ENCODE data around the gene TPD52L2. TPM values are rescaled to one million over a fixed set of nuclear protein-coding genes. Genes with fewer than 3 reads are reported as not detected.
A peak's percentile ranks its signal among the peaks of the same experiment; 100 is the strongest.
"Not testable (repeated sequence)": the region's sequence is repeated elsewhere in the genome, so short reads cannot be mapped to it uniquely, and the experiment has no call there.

The TPD52L2 gene
- total RNA-seq, 1 experiment from 2014 or later, result 76.4 TPM

DNA sequence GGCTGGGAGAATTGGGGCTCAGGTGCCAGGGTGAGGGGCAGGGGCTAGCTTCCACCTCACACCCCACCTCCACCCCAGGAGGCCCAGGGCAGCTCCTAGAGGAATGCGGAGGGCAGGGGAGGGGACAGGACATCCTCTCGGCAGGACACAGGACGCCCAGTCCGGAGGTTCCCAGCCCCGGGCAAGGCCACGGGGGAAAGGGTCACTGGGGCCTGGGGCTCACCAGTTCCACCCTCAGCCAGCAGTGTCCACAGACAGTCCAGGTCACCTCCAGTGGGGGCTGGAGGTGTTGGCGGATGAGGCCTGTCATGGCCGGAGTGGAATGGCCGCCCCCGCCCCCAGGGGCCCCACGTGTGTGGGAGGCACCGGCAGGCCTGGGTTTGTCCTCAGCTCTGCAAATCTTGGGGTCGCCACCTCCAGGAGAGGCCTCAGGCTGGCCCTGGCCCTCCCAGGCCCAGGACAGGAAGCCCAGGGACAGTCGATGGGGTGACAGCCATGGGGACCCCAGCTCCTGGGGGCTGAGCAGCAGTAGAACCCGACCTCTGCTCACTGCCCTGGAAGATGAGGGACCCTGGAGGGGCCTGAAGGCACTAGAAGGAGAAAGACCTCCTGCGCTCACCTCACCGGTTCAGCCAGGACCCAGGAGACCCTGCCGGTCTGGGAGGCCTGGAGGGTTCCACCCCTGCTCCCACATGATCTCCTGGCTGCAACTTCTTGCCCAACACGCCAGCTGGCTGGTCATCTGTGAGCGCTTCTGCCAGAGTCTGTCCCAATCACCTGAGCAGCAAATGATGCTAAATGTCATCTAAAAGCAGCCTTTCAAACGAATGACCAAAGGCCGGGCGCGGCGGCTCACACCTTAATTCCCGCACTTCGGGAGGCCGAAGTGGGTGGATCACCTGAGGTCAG lies 16.8 kb upstream of the TPD52L2 start:
- DNase-seq (ENCODE audit: low read depth, low spot score), result no peak
- in situ Hi-C loops (cut with HindIII; ENCODE audit: low pct_unique_long_range_greater_than_20kb, low sequenced_read_pairs), result no loop called here

DNA sequence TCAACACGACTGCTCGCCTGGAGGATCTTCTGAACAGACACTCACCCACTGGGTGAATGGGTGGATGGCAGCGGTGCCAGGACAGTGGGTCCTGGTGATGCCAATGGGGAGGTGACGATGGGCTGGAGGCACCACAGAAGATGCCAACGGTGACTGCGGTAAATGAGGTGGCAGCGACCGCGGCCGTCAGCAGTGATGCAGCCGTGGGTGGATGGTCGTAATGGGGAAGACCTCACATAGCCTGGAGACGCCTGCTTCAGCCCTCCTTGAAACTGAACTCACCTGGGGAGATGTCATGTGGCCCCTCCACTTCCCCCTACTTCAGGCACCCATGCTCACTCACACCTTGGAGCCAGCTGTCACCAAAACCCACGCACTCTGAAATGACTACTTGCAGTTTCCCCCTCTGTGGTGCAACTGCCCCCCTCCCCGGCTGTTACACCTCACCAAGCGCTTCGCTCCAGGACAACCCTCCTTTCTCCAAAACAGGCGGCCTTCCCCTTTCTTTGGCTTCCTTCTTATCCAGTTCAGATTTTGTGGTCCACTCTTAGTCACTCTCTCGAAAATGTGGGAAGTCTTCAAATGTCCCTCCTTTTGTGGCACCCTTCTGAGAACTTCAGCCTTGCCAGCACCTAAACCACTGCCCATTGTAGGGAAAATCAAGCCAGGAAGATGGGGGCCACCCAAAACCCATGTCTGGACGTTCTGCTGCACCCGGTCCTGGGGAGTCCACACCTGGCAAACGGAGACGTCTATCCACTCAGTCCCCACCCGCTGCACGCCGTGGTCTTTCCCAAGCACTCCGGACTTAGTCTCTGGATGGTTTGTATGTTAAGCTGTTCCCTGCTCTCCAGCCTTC lies 14.2 kb upstream of the TPD52L2 start:
- no peak for DNase-seq (ENCODE audit: low read depth, low spot score)
- in situ Hi-C loops (cut with HindIII; ENCODE audit: low pct_unique_long_range_greater_than_20kb, low sequenced_read_pairs), result no loop called here

DNA sequence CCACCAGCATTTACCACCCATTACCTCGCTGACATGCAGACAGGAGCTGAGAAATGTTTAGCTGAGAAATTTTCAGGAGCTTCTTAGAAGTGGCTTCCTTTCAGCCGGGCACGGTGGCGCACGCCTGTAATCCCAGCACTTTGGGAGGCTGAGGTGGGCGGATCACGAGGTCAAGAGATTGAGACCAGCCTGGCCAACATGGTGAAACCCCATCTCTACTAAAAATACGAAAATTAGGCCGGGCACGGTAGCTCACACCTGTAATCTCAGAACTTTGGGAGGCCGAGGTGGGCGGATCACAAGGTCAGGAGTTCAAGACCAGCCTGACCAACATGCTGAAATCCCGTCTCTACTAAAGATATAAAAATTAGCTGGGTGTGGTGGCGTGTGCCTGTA lies 13.5 kb upstream of the TPD52L2 start:
- in situ Hi-C loops (cut with HindIII; ENCODE audit: low pct_unique_long_range_greater_than_20kb, low sequenced_read_pairs); DNase-seq (ENCODE audit: low read depth, low spot score): not testable (repeated sequence)

DNA sequence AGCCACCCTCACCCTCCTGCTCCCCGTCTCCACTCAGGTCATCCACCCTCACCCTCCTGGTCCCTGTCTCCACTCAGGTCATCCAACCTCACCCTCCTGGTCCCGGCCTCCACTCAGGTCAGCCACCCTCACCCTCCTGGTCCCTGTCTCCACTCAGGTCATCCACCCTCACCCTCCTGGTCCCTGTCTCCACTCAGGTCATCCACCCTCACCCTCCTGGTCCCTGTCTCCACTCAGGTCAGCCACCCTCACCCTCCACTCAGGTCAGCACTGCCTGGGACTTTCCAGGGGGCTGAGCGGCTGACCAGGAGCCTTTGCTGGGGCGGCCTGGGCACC lies 11.4 kb upstream of the TPD52L2 start:
- DNase-seq (ENCODE audit: low read depth, low spot score); in situ Hi-C loops (cut with HindIII; ENCODE audit: low pct_unique_long_range_greater_than_20kb, low sequenced_read_pairs): not testable (repeated sequence)

DNA sequence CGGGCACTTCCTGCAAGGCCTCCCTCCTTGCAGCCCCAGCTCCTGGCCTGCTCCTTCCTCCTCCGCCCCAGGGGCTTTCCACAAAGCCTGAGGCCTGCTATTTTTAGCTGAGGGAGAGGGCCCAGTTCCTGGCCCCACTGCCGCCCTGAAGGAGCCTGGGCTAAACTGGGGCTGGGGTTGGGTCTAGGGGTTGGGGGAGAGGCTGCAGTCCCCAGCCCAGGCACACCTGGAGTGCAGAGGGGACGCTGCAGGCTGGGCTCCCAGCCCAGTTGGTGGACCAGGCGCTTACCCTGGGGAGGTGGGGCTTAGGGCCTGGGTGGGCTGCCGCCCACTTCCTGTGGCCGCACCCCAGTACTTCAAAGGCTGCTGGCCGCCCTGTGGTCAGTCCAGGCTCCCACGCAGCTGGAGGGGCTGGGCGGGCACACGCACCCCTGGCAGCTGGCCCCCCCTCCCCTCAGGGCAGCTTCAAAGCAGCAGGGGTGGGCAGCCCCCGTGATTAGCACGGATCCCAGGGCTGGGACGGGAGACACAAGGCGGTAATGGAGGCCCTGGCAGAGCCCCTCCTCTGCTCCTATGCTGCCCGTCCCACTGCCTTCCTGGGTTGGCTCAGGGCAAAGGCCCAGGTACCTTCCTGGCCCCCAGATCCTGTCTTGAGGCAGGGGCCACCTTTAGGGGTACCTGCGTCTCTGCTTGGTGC lies 10.9 kb upstream of the TPD52L2 start:
- in situ Hi-C loops (cut with HindIII; ENCODE audit: low pct_unique_long_range_greater_than_20kb, low sequenced_read_pairs), result no loop called here
- no peak for DNase-seq (ENCODE audit: low read depth, low spot score)

DNA sequence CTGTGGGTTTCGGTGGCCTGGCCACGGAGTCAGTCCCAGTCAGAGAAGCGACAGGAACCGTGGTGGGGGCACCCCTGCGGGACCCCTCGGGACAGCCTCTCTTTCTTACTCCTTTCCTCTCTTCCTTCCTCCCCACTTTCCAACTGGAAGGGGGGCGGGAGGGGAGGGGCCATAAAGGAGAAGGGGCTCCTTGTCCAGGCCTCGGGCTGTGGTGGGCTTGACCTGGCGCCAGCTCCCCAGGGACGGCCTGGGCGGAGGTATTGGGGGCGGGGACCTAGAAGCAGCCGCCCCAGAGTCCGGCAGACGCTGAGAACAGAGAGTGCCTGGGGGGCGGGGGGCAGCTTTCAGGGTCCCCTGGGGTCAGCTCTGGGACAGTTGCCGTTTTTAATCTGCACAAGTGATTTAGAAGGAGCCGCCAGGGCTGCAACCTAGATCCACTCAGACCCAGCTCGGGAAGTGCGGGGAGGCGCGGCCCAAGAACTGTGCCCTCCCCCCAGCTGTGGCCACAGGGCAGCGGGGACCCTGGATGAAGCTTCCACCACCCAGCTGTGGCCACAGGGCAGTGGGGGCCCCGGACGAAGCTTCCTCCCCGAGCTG lies 10.2 kb upstream of the TPD52L2 start:
- DNase-seq (ENCODE audit: low read depth, low spot score), result no peak
- in situ Hi-C loops (cut with HindIII; ENCODE audit: low pct_unique_long_range_greater_than_20kb, low sequenced_read_pairs), result no loop called here

DNA sequence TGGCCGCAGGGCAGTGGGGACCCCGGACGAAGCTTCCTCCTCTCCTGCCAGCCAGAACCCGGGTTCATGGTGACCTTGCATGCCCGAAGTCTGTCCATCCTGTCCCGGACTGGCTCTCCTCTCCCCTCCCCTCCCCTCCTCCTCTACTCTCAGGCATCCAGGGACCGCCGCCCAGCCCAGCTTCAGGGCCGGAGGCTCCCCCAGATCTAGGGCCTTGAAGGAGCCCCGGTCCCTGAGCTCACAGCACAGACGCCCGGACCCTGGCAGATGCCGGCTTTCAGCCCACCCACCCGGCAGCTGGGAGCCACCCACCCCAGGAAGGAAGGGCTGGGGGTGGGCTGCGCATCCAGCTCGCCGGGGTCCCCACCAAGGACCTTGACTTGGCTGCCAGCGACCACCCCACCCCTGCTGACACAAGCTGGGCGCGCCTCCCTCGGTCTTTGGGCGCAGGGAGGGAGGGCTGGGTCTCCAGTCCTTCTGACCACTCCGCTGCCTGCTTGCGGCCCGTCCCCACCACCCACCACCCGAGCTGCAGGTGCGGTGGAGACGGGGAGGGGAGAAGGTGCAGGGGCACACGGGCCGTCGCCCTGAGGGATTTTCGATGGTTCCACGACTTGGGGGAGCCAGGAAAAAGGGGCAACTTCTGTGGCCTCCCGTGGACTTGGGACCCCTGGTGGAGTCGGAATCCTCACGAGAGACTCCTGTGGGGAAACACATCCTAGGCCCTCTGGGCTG lies 9.5 kb upstream of the TPD52L2 start:
- no peak for DNase-seq (ENCODE audit: low read depth, low spot score)
- in situ Hi-C loops (cut with HindIII; ENCODE audit: low pct_unique_long_range_greater_than_20kb, low sequenced_read_pairs), result no loop called here

DNA sequence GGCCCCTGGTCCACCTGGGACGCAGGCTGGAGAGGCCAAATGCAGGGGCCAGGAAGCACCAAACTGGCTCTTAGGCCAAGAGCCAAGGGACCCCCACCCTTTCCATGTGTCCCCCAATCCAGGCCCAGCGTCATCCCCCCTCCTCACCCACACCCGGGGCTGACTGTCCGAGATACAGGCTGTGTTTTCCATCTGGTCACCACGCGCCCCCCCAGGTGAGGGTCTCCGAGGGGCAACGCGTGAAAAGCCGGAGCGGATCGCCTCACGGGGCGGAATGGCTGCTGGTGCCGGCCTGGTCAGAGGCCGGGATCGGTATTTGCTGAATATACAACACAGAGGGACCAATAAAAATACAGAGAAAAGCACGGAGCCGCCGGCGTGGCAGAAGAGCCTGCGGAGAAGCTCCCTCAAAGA lies 9.0 kb upstream of the TPD52L2 start:
- in situ Hi-C loops (cut with HindIII; ENCODE audit: low pct_unique_long_range_greater_than_20kb, low sequenced_read_pairs), result no loop called here
- no peak for DNase-seq (ENCODE audit: low read depth, low spot score)

DNA sequence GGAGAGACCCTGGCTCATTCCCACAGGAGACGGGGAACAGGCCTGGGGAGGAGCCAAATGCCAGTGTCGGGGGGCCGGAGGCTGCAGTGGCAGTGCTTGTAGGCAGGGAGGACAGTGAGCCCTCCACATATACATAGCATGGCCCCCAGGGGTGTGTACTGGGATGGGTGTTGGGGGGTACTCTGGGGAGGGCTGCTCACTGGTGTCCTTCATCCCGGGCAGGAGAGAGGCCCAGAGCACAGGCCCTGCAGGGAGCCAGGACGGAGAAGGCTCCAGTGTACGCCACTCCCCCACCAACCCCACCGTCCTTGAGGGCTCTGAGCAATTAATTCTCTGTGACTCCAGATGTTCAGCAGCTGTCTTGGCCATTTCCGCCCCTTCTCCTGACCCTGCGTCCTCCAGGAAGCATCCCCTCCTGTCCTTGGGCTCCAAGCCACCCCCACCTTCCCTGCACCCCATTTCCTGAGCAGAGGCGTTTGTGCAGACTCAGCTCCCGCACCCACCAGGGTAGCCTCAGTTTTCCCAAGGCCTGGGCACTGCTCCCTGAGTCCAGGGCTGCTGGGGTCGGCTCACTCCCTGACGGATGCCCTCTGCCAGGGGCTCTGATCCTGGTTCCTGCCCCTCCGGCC lies 7.2 kb upstream of the TPD52L2 start:
- in situ Hi-C loops (cut with HindIII; ENCODE audit: low pct_unique_long_range_greater_than_20kb, low sequenced_read_pairs), result no loop called here
- no peak for DNase-seq (ENCODE audit: low read depth, low spot score)

DNA sequence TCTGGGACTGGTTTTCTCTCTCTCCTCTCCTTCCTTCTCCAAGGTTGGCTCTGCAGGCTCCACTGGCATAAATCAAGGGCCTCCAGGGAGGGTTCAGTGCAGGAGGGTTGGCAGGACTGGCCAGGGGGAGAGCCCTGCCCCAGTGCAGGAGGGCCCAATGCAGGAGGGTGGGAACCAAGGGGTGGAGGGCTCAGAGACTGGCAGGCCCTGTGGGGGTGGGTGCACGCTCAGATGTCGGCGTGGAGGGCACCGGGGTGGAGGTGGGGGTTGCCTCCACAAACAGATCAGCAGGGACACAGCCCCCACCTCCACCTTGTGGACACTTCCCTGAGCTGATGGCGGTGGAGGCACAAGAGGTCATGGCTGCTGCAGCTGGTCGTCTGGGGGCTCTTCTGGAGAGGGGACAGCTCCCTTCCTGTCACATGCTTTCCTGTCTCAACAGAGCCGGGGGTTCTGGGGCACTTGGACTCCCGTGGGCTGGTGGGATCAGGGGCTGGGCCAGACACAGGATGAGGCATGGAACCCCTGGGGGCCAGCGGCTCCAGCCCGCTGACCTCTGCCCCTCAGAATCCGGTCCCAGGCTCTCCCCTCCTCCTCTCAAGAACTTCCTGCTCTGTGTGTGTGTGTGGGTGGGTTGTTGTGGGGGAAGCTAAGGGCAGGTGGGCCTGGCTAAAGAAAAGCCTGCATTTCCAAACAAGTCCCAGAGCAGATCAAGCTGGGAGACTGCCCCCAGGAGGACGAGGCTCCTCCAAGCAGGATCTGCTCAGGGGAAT lies 6.5 kb upstream of the TPD52L2 start:
- in situ Hi-C loops (cut with HindIII; ENCODE audit: low pct_unique_long_range_greater_than_20kb, low sequenced_read_pairs), result no loop called here
- peak; percentile 22 for DNase-seq (ENCODE audit: low read depth, low spot score)

DNA sequence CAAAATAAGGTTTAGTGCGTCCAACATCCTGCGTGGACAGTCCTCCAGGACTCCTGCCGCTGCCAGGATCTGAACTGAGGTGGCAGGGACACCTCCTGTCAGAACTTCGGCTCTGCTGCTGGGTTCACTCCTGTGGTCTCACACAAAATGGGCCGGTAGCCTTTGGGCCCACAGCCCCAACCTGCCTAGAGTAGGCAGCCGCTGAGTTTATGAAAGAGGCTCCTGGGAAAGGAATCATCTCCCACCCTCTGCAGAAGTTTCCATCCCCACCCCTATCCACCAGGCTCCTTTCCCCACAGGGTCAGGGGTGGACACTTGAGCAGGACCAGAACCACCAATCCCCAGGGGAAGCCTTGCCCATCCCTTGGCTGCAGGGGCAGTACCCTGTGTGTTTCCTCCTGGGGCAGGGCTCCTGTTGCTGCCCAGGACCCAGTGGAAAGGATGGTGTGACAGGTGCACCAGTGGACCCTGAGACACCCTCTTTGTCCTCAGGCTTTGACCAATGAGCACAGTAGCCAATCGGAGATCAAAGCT lies 5.8 kb upstream of the TPD52L2 start:
- in situ Hi-C loops (cut with HindIII; ENCODE audit: low pct_unique_long_range_greater_than_20kb, low sequenced_read_pairs), result no loop called here
- DNase-seq (ENCODE audit: low read depth, low spot score), result no peak

DNA sequence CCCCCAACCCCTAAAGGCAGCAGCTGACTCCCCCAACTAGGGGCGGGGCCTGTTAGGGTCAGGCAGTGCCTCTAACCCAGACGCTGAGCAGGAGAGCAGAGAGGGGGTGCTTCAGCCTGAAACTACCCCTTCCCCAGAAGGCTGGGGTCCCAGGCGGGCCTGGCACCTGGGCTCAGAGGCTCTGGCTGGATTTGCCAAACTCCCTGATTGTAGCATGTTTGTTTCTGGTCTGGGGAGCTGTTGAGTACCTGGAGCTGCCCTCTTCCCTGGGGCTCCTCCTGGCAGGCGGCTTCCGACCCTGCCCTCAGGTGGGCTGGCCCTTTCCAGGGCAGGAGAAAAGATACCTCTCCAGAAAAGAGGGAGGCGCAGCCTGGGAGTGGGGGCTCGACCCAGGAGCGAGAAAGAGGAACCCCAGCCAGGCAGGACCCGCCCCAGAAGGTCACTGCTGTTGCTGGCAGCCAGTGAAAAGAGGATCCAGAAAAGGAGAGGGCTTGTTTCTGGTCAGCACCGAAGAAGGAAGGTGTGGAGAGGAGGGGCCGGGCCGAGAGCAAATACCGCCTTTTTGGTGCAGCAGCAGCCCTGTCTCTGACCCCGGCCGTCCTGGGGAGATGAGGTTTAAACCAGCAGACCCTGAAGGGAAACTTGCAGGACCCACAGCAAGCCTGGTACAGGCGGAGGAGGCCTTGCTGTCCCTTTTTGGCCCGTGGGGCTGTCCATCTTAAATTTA lies 4.6 kb upstream of the TPD52L2 start:
- DNase-seq (ENCODE audit: low read depth, low spot score), result no peak
- in situ Hi-C loops (cut with HindIII; ENCODE audit: low pct_unique_long_range_greater_than_20kb, low sequenced_read_pairs), result no loop called here

DNA sequence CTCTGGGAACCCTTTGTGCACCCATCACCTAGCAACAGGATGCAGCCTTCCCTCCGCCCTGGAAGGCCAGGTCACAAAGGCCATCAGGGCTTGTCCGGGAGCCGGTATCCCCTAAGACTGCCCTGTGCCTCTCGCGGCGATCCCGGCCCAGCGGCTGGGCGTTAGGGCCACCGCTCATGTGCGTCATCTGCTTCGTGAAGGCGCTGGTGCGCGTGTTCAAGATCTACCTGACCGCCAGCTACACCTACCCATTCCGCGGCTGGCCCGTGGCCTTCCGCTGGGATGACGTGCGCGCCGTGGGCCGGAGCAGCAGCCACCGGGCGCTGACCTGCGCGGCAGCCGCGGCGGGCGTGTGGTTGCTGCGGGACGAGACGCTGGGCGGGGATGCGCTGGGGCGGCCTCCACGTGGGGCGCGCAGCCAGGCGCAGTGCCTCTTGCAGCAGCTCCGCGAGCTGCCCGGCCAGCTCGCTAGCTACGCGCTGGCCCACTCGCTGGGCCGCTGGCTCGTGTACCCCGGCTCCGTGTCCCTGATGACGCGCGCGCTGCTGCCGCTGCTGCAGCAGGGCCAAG lies 3.6 kb upstream of the TPD52L2 start, which contains the start of gene ABHD16B:
Gene ABHD16B (plus strand): TSS at position 134 of the 570 bp plus-strand sequence. CDS start 43 bp downstream, at position 177.
- no peak for DNase-seq (ENCODE audit: low read depth, low spot score)
- in situ Hi-C loops (cut with HindIII; ENCODE audit: low pct_unique_long_range_greater_than_20kb, low sequenced_read_pairs), result no loop called here

DNA sequence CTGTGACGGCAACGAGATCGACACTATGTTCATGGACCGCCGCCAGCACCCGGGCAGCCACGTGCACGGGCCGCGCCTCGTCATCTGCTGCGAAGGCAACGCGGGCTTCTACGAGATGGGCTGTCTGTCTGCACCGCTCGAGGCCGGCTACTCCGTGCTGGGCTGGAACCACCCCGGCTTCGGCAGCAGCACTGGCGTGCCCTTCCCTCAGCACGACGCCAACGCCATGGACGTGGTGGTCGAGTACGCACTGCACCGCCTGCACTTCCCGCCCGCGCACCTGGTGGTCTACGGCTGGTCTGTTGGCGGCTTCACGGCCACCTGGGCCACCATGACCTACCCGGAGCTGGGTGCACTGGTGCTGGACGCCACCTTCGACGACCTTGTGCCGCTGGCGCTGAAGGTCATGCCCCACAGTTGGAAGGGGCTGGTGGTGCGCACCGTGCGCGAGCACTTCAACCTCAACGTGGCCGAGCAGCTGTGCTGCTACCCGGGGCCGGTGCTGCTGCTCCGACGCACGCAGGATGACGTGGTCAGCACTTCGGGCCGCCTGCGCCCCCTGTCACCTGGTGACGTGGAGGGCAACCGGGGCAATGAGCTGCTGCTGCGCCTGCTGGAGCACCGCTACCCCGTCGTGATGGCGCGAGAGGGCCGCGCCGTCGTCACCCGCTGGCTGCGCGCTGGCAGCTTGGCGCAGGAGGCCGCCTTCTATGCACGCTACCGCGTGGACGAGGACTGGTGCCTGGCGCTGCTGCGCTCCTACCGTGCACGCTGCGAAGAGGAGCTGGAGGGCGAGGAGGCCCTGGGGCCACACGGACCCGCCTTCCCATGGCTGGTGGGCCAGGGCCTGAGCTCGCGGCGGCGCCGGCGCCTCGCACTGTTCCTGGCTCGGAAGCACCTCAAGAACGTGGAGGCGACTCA lies 2.8 kb upstream of the TPD52L2 start:
- no peak for DNase-seq (ENCODE audit: low read depth, low spot score)
- in situ Hi-C loops (cut with HindIII; ENCODE audit: low pct_unique_long_range_greater_than_20kb, low sequenced_read_pairs), result no loop called here
